KMS-11 (cell line): ENCODE results near the gene FLNC.

Experiments
- H2AFZ ChIP-seq: fragments of 200-600 bp; sonication (generic); 2 replicates; pipeline ENCODE4 v1.6.1; 2016; ENCODE audit warnings: antibody characterized with exemption, mixed run types, low read depth
- H3K27ac ChIP-seq: fragments of 200-600 bp; sonication (generic); 2 replicates; pipeline ENCODE4 v1.6.1; 2016; ENCODE audit warnings: mild to moderate bottlenecking, mixed run types
- H3K27me3 ChIP-seq: fragments of 200-600 bp; sonication (generic); 2 replicates; pipeline ENCODE4 v1.6.1; 2017; ENCODE audit warnings: mild to moderate bottlenecking, low read depth, mixed run types, moderate library complexity; ENCODE audit not compliant: insufficient read depth
- H3K36me3 ChIP-seq: fragments of 200-600 bp; sonication (generic); 2 replicates; pipeline ENCODE4 v1.6.1; 2017; ENCODE audit warnings: mild to moderate bottlenecking, mixed run types; ENCODE audit not compliant: insufficient read depth
- H3K4me1 ChIP-seq: fragments of 200-600 bp; sonication (generic); 2 replicates; pipeline ENCODE4 v1.6.1; 2016; ENCODE audit warnings: mild to moderate bottlenecking, low read depth, mixed run types; ENCODE audit not compliant: poor library complexity, severe bottlenecking
- H3K4me2 ChIP-seq: fragments of 200-600 bp; sonication (generic); 2 replicates; pipeline ENCODE4 v1.7.0; 2016; ENCODE audit warnings: mild to moderate bottlenecking, mixed run types
- H3K4me3 ChIP-seq: fragments of 200-600 bp; sonication (generic); IDR thresholded peaks from 2 replicates; pipeline ENCODE4 v1.6.1; 2017; ENCODE audit warnings: low read depth, low read length, mixed read lengths; ENCODE audit not compliant: insufficient read depth
- H3K79me2 ChIP-seq: fragments of 200-600 bp; sonication (generic); 2 replicates; pipeline ENCODE4 v1.6.1; 2016; ENCODE audit warnings: low read depth, mixed run types; ENCODE audit not compliant: insufficient read depth
- H3K9ac ChIP-seq: fragments of 200-600 bp; sonication (generic); 2 replicates; pipeline ENCODE4 v1.6.1; 2016; ENCODE audit warnings: mild to moderate bottlenecking, mixed run types
- H4K20me1 ChIP-seq: fragments of 200-600 bp; sonication (generic); 2 replicates; pipeline ENCODE4 v1.6.1; 2016; ENCODE audit warnings: mild to moderate bottlenecking, mixed run types; ENCODE audit not compliant: insufficient read depth
- CTCF ChIP-seq: fragments of 200-600 bp; sonication (generic); conservative IDR thresholded peaks from 2 replicates; pipeline ENCODE4 v1.6.1; 2017; ENCODE audit warnings: low read depth, mild to moderate bottlenecking, antibody characterized with exemption, low read length, moderate library complexity, mixed read lengths

The FLNC gene

DNA sequence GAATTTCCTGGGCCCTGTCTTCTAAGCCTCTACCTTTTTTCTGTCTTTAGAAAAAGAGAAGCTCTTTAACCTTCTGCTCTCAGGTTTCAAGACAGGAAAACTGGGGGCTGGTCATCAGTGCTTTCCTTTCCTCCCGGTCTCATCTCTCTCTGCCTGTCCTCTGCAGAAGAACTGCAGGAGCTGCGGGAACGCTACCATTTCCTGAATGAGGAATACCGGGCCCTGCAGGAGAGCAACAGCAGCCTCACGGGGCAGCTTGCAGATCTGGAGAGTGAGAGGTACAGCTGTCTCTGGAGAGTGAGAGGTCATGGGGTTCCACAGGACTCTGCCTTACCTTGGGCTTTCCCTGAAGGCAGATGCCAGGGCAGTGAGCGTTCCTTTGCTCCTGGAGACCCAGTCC, 25.7 kb upstream of the FLNC start:
- Histone ChIP-seq H3K9ac (no peak overlapping the region), H3K4me3 (no peak overlapping the region), H2AFZ (no peak overlapping the region), H3K4me2 (no peak overlapping the region), H3K36me3 (no peaks in the 10 kb centered on the region), H3K27me3 (no peaks in the 10 kb centered on the region), H3K4me1 (no peaks in the 10 kb centered on the region), H4K20me1 (no peaks in the 10 kb centered on the region), H3K79me2 (no peaks in the 10 kb centered on the region), H3K27ac (no peak overlapping the region)
- TF ChIP-seq CTCF: no peak

GRCh38 chr7:128805225-128805624, 25.0 kb upstream of the FLNC start:
- no peak overlapping the region for H2AFZ ChIP-seq
- no peaks in the 10 kb centered on the region for H3K79me2 ChIP-seq
- H3K27me3 ChIP-seq: no peaks in the 10 kb centered on the region
- H3K36me3 ChIP-seq: no peaks in the 10 kb centered on the region
- no peak overlapping the region for H3K27ac ChIP-seq
- TF ChIP-seq CTCF: no peak
- no peaks in the 10 kb centered on the region for H3K4me1 ChIP-seq
- H3K4me2 ChIP-seq: no peak overlapping the region
- no peaks in the 10 kb centered on the region for H4K20me1 ChIP-seq
- no peak overlapping the region for H3K9ac ChIP-seq
- no peak overlapping the region for H3K4me3 ChIP-seq

- no peak overlapping the region for H3K4me3 ChIP-seq
- H3K36me3 ChIP-seq: no peaks in the 10 kb centered on the region
- H3K9ac ChIP-seq: no peak overlapping the region
- H3K27ac ChIP-seq: no peak overlapping the region
- no peaks in the 10 kb centered on the region for H3K27me3 ChIP-seq
- H2AFZ ChIP-seq: no peak overlapping the region
- H3K4me2 ChIP-seq: no peak overlapping the region
- peaks cover 14% of the 10 kb centered on the region for H3K4me1 ChIP-seq
- H4K20me1 ChIP-seq: no peaks in the 10 kb centered on the region
- no peaks in the 10 kb centered on the region for H3K79me2 ChIP-seq
- TF ChIP-seq CTCF: no peak
Measured at GRCh38 chr7:128807191-128807590, 23.0 kb upstream of the FLNC start.

- Histone ChIP-seq H3K79me2 (no peaks in the 10 kb centered on the region), H3K27ac (no peak overlapping the region), H3K4me2 (no peak overlapping the region), H3K4me1 (peaks cover 27% of the 10 kb centered on the region), H4K20me1 (no peaks in the 10 kb centered on the region), H3K9ac (no peak overlapping the region), H3K27me3 (no peaks in the 10 kb centered on the region), H2AFZ (no peak overlapping the region), H3K4me3 (no peak overlapping the region), H3K36me3 (no peaks in the 10 kb centered on the region)
- no peak for TF ChIP-seq CTCF
Measured at GRCh38 chr7:128809363-128809762, 20.8 kb upstream of the FLNC start.

DNA sequence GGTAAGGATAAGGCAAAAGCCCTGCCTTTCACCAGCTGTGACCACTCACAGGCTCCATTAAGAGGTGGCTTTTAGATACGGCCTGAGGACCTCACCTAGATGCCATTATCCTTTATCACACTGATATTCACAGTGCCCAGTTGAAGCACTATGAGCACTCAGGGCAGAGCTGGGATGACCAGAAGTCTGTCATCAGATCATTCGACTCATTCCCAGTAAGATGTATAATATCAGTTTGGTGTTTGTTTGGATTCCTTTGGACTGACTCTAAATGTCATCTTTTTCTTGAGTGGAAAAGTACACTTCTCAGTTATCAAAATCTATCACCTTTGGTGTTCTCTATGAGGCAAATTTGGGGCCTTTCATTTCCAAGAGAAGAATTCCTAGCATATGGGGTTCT, 19.7 kb upstream of the FLNC start:
- Histone ChIP-seq H3K4me1 (peaks cover 27% of the 10 kb centered on the region), H3K4me3 (no peak overlapping the region), H3K36me3 (no peaks in the 10 kb centered on the region), H3K79me2 (no peaks in the 10 kb centered on the region), H3K4me2 (no peak overlapping the region), H3K27me3 (no peaks in the 10 kb centered on the region), H4K20me1 (no peaks in the 10 kb centered on the region), H2AFZ (no peak overlapping the region), H3K27ac (no peak overlapping the region), H3K9ac (no peak overlapping the region)
- TF ChIP-seq CTCF: no peak
